SKM-1 treated with dmso at 0.1 percent for 144 hours (cell line): ENCODE data around the gene ENAH.

Experiments
- DNase-seq: peaks from one replicate; lab custom pipeline; 2025; ENCODE audit not compliant: unreplicated experiment; lab: John Stamatoyannopoulos, UW

Gene ENAH

GRCh38 chr1:225441314-225442122, 211.4 kb downstream of the ENAH start:
- DNase-seq: no peak

GRCh38 chr1:225440380-225441221, 212.3 kb downstream of the ENAH start:
- DNase-seq: no peak

GRCh38 chr1:225437710-225438437, 215.0 kb downstream of the ENAH start:
- DNase-seq: no peak
